HEK293 (cell line): ENCODE measurements around the gene TRAF1.

Experiments
- PRDM1 ChIP-seq: fragments of 450-650 bp; formaldehyde crosslinking; IDR thresholded peaks from 2 replicates; pipeline ENCODE4; 2016; ENCODE audit warnings: missing biosample characterization, missing genetic modification characterization
- TRIM28 ChIP-seq: IDR thresholded peaks from 2 replicates; pipeline ENCODE4 v1.6.1; 2011; ENCODE audit warnings: low read length, control low read depth, borderline replicate concordance
- ZBTB20 ChIP-seq: fragments of 450-650 bp; formaldehyde crosslinking; IDR thresholded peaks from 2 replicates; pipeline ENCODE4 v1.5.1; 2016; ENCODE audit warnings: missing biosample characterization, missing genetic modification characterization
- ZFP41 ChIP-seq: fragments of 450-650 bp; formaldehyde crosslinking; IDR thresholded peaks from 2 replicates; pipeline ENCODE4 v1.5.1; 2016; ENCODE audit warnings: missing biosample characterization, missing genetic modification characterization, borderline replicate concordance
- TF ChIP-seq, protein P1 (sequence below): fragments of 450-650 bp; formaldehyde crosslinking; IDR thresholded peaks from 2 replicates; pipeline ENCODE4 v1.5.1; 2016; ENCODE audit warnings: missing biosample characterization, missing genetic modification characterization
- TF ChIP-seq, protein P2 (sequence below): fragments of 450-650 bp; formaldehyde crosslinking; IDR thresholded peaks from 2 replicates; pipeline ENCODE4 v1.5.1; 2016; ENCODE audit warnings: missing biosample characterization, missing genetic modification characterization

DNA sequence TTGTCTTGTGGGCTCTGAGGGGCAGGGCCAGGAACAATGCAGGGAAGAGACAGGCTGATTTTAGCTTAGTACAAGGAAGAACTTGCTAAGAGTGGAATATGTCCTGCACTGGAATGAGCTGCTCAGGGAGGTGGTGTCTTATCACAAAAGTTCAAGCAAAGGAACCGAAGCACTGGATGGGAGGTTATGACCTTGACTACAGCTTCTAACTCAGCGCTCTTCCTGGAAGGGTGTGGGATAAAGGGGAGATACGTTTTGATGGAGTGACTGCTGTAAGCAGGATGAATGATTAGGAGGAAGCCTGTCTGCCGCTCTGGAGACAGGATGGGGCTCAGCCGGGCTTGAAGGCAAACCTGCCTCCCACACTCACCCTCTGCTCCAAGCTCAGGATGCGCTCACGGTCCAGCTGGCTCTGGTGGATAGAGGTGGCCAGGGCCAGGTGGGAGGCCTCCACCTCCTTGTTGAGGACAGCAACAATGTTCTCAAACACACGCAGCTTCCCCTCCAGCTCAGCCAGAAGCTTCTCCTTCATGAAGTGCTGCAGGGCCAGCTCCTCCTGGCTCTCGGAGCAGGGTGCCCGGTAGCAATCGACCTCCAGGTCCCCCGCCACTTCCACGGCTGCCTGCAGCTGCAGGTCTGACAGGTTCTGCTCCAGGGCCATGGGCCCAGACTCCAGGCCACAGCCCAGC is 13.5 kb downstream of the TRAF1 start:
- TF ChIP-seq TRIM28 (no peak), ZBTB20 (tag by site-specific recombination) (no peak), ZFP41 (no peak), PRDM1 (no peak)
- TF ChIP-seq, protein P1, sequence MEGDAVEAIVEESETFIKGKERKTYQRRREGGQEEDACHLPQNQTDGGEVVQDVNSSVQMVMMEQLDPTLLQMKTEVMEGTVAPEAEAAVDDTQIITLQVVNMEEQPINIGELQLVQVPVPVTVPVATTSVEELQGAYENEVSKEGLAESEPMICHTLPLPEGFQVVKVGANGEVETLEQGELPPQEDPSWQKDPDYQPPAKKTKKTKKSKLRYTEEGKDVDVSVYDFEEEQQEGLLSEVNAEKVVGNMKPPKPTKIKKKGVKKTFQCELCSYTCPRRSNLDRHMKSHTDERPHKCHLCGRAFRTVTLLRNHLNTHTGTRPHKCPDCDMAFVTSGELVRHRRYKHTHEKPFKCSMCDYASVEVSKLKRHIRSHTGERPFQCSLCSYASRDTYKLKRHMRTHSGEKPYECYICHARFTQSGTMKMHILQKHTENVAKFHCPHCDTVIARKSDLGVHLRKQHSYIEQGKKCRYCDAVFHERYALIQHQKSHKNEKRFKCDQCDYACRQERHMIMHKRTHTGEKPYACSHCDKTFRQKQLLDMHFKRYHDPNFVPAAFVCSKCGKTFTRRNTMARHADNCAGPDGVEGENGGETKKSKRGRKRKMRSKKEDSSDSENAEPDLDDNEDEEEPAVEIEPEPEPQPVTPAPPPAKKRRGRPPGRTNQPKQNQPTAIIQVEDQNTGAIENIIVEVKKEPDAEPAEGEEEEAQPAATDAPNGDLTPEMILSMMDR (tag by site-specific recombination) = no peak
- TF ChIP-seq, protein P2, sequence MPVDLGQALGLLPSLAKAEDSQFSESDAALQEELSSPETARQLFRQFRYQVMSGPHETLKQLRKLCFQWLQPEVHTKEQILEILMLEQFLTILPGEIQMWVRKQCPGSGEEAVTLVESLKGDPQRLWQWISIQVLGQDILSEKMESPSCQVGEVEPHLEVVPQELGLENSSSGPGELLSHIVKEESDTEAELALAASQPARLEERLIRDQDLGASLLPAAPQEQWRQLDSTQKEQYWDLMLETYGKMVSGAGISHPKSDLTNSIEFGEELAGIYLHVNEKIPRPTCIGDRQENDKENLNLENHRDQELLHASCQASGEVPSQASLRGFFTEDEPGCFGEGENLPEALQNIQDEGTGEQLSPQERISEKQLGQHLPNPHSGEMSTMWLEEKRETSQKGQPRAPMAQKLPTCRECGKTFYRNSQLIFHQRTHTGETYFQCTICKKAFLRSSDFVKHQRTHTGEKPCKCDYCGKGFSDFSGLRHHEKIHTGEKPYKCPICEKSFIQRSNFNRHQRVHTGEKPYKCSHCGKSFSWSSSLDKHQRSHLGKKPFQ (tag by site-specific recombination) = no peak
